ENCODE data around the gene LIPC. TPM values are rescaled to one million over a fixed set of nuclear protein-coding genes. Genes with fewer than 3 reads are reported as not detected.

LIPC gene
- total RNA-seq, 2 experiments from 2014 or later = 0.60 to 0.68 TPM

DNA sequence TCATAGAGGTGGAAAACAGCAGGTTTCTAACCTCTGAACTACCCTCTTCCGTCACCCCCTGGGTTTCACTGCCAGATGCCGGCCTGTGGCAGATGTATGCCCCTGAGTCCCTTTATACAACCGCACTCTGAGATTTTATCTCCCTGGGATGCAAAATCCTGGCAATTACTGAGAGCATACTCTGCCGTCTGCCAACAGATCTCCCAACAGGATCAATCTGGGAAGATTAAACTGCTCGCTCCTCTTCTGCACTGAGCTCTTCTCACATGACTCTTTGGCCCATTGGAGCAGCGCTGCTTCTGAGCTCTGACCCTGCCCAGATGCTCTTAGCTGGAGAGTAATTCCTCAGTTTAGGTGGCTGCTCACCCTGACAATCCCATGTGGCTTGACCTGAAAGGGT, 133.2 kb downstream of the LIPC start:
- no peak for DNase-seq
- Mint-ChIP-seq H3K27me3 (peaks cover 7% of the 10 kb centered on the region), H3K4me3 (no peak overlapping the region), H3K9me3 (no peaks in the 10 kb centered on the region), H3K36me3 (ENCODE audit: low read depth) (no peaks in the 10 kb centered on the region), H3K4me1 (peaks cover 8% of the 10 kb centered on the region), H3K27ac (no peak overlapping the region)
- CTCF ChIA-PET = no interaction called here
- POLR2A ChIA-PET = no interaction called here

DNA sequence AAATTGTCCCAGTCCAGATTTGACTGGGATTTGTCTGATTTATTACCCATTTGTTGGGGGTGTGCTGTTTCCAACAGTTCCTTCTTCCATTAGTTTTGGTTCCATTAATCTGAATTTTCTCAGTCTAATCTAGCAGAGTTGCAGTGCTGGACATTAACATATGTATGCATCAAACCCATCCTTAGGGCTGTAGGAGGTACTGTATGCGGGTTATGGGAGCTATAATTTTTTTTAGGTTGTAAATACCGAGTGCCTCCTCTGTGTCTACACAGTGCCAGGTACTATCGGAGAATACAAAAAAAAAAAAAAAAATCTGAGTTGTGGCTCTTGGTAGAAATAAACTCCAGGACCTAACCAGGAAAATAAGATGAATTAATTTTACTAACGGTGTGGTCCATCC, 133.8 kb downstream of the LIPC start:
- Mint-ChIP-seq H3K36me3 (ENCODE audit: low read depth) (no peaks in the 10 kb centered on the region), H3K27me3 (peaks cover 5% of the 10 kb centered on the region), H3K27ac (no peak overlapping the region)

DNA sequence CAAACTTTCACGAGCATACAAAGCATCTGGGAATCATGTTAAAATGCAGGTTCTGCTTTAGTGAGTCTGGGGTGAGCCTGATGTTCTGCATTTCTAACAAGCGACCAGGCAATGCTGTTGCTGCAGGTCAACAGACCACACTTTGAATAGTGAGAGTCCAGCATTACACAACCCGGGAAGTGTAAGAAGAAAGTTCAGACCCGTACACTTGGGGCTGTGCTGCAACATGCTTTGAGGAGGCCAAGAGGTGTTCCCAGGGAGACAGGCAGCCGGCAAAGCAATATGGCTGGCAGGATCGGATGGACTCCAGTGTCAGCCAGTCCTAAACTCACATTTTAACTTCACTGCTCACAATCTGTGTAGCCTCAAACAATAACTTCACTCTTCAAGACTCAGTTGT, 134.2 kb downstream of the LIPC start:
- CTCF ChIA-PET = no interaction called here

More for the DNA sequence above, 133.8 kb downstream of the LIPC start:
- Mint-ChIP-seq H3K4me1 (peaks cover 8% of the 10 kb centered on the region), H3K9me3 (no peaks in the 10 kb centered on the region), H3K4me3 (no peak overlapping the region)
- DNase-seq = no peak
- CTCF ChIA-PET = no interaction called here
- POLR2A ChIA-PET = no interaction called here

DNA sequence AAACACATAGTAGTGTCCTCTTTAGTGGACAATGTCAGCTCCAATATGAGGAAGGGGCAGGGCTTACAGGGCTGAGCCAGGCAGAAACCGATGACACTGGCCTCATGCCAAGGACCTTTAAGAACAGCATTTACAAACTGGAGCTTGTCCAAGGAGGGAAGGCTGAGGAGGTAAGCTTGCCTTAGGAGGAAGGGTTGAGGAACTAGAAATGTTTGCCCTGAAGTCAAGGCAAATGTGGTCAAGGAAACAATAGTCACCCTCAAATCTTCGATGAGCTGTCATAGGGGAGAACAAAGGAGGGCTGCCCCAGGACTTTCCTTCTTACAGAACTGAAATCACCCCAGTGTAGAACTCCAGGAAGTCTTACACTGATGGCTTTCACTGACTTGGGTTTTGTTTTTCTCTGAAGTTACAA, 136.4 kb downstream of the LIPC start:
- no peak for DNase-seq
- H3K9me3 Mint-ChIP-seq = no peaks in the 10 kb centered on the region
- no peaks in the 10 kb centered on the region for H3K27me3 Mint-ChIP-seq
- peaks cover 8% of the 10 kb centered on the region for H3K4me1 Mint-ChIP-seq
- no peak overlapping the region for H3K27ac Mint-ChIP-seq
- no peaks in the 10 kb centered on the region for H3K36me3 Mint-ChIP-seq (ENCODE audit: low read depth)
- no peak overlapping the region for H3K4me3 Mint-ChIP-seq
- ChIA-PET POLR2A (interaction anchor here (1.0 kb wide), 1 partner anchor 11 kb away, joined by 3 read pairs; no protein-coding TSS in a partner anchor), CTCF (interaction anchor here (1.0 kb wide), 1 partner anchor 158 kb away, joined by 3 read pairs; no protein-coding TSS in a partner anchor)

More for the DNA sequence above, 134.2 kb downstream of the LIPC start:
- no peaks in the 10 kb centered on the region for H3K9me3 Mint-ChIP-seq
- peaks cover 2% of the 10 kb centered on the region for H3K27me3 Mint-ChIP-seq
- H3K27ac Mint-ChIP-seq = no peak overlapping the region
- POLR2A ChIA-PET = no interaction called here
- DNase-seq = no peak
- no peak overlapping the region for H3K4me3 Mint-ChIP-seq
- H3K4me1 Mint-ChIP-seq = peaks cover 8% of the 10 kb centered on the region
- H3K36me3 Mint-ChIP-seq (ENCODE audit: low read depth) = no peaks in the 10 kb centered on the region

DNA sequence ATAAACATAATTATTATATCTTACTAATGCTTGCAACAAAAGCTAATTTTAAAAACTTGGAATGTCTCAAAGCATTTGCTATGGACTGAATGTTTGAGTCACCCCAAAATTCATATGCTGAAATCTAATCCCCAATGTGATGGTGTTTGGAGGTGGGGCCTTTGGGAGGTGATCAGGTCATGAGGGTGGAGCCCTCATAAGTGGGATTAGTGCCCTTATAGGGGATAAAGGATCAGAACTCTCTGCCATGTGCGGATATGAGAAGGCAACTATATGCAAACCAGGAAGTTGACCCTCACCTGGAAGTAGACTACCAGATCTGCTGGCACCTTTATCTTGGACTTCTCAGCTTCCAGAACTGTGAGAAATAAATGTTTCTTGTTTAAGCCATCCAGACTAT, 137.7 kb downstream of the LIPC start:
- no peak overlapping the region for H3K27ac Mint-ChIP-seq
- no peak overlapping the region for H3K4me3 Mint-ChIP-seq
- no peaks in the 10 kb centered on the region for H3K27me3 Mint-ChIP-seq
- no peaks in the 10 kb centered on the region for H3K9me3 Mint-ChIP-seq
- ChIA-PET POLR2A (no interaction called here), CTCF (no interaction called here)
- H3K4me1 Mint-ChIP-seq = peaks cover 8% of the 10 kb centered on the region
- no peaks in the 10 kb centered on the region for H3K36me3 Mint-ChIP-seq (ENCODE audit: low read depth)
- DNase-seq = no peak

DNA sequence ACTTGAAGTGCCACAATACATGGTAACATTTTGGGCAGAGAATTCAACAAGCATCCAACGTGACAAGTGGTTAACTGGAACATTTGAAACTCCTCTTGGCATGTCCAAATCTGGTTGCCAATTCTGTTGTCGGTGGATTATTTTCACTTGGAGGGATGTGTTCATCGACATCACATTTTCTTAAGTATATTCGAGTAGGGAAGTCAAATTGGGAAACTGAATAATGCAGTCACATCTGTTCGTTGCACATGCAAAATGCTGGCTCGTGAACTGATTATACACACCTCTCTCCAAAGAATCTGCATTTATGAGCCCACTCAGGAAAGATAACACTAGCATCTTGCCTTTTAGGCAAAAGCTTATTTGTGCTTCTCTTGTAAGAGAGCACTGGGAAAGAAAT, 139.7 kb downstream of the LIPC start:
- Mint-ChIP-seq H3K4me1 (peaks cover 8% of the 10 kb centered on the region), H3K9me3 (no peaks in the 10 kb centered on the region), H3K4me3 (no peak overlapping the region), H3K27me3 (no peaks in the 10 kb centered on the region), H3K36me3 (ENCODE audit: low read depth) (no peaks in the 10 kb centered on the region), H3K27ac (no peak overlapping the region)
- ChIA-PET CTCF (no interaction called here), POLR2A (no interaction called here)
- DNase-seq = no peak

DNA sequence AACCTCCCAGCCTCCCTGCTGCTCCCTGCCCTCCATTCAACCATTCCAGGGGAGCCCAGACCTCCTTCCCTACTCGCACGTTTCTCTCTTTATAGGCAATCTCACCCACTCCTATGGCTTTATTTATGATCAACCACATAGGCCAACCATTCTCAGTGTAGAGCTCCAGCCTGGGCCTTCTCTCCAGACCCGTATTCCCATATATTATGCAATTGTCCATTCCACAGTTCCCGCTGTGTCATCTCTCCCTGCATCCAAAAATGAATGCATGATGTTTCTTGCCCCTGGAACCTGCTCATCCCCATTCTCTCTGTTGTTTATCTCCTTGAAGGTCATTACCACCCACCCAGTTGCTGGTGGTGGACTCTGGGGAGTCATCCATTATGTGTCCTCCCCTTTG, 140.7 kb downstream of the LIPC start:
- Mint-ChIP-seq H3K4me3 (no peak overlapping the region), H3K27ac (no peak overlapping the region), H3K9me3 (no peaks in the 10 kb centered on the region), H3K4me1 (peaks cover 8% of the 10 kb centered on the region), H3K27me3 (no peaks in the 10 kb centered on the region), H3K36me3 (ENCODE audit: low read depth) (no peaks in the 10 kb centered on the region)
- ChIA-PET POLR2A (no interaction called here), CTCF (interaction anchor here (0.6 kb wide), 1 partner anchor 1076 kb away, joined by 3 read pairs; no protein-coding TSS in a partner anchor)
- DNase-seq = no peak

DNA sequence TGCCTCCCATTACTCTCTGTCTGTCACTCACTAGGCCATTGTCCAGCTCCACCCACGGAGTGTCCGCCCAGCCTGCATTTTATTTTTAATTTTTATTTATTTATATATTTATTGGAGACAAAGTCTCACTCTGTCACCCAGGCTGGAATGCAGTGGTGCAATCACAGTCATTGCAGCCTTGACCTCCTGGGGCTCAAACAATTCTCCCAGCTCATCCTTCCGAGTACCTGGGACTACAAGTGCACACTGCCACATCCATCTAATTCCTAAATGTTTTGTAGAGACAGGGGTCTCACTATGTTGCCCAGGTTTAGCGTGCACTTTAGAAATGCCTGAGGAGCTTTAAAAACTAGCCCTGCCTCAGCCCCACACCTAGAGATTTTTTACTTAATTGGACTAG, 141.5 kb downstream of the LIPC start:
- CTCF ChIA-PET = interaction anchor here (1.0 kb wide), 1 partner anchor 28 kb away, joined by 3 read pairs; no protein-coding TSS in a partner anchor

DNA sequence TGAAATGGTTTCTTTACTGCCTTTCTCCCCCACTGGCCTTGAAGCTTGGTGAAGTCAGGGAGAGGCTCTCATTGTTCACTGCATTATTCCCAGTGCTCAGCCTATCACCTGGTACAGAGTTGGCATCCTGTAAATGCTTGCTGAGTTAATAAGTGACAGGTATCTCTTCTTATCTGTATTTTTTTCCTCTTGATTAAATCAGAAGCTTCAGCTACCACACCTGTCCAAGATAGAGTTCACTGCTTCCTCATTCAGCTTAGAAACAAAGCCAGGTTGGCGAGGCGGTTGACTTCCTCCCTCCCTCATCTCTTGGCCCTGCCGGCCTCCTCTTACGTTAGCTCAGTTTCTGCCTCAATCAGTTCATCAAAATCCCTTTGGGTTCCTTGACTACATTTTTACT, 142.8 kb downstream of the LIPC start:
- Mint-ChIP-seq H3K27me3 (no peaks in the 10 kb centered on the region), H3K4me3 (no peak overlapping the region), H3K4me1 (no peaks in the 10 kb centered on the region), H3K27ac (no peak overlapping the region), H3K36me3 (ENCODE audit: low read depth) (no peaks in the 10 kb centered on the region), H3K9me3 (no peaks in the 10 kb centered on the region)
- DNase-seq = no peak
- ChIA-PET POLR2A (interaction anchor here (1.1 to 1.2 kb wide), 2 partner anchors 9 to 15 kb away, joined by 3 to 4 read pairs; no protein-coding TSS in a partner anchor), CTCF (interaction anchor here (0.6 kb wide), 1 partner anchor 238 kb away, joined by 4 read pairs; no protein-coding TSS in a partner anchor)

More for the DNA sequence above, 141.5 kb downstream of the LIPC start:
- Mint-ChIP-seq H3K4me1 (peaks cover 4% of the 10 kb centered on the region), H3K36me3 (ENCODE audit: low read depth) (no peaks in the 10 kb centered on the region), H3K9me3 (no peaks in the 10 kb centered on the region), H3K27ac (no peak overlapping the region), H3K4me3 (no peak overlapping the region), H3K27me3 (no peaks in the 10 kb centered on the region)
- DNase-seq = no peak
- POLR2A ChIA-PET = no interaction called here

DNA sequence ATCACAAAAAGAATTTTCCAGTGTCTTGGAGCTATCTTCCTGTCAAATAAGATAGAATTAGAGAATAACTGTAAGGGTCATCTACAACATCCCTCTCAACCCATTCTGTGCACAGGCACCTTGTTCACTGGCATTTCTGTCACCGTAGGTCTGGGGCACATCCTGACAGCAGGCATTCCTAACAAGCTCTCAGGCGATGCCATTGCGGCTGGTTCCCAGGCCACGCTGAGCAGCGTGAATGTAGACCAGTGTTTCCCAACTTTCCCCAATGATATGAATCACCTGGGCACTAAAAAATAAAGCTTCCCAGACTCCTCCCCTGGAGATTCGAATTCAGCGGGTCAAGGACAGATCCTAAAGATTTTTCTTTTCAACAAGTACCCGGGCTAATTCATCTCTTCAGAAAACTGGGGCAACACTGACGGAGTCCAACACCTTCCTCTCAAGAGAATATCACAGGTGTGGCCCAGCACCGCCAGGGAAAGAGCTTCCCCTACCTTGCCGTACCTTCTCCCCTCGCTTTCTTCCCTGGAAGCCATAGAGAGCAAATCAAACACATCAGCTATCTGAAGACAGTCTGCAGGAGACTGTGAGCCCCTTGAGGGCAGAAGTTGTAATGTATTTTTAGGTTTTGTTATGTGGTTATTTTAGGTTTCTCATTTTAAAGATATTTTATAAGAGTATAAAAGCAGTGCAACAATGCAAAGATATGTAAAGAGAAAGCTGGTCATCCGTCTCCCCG, 143.4 kb downstream of the LIPC start:
- ChIA-PET POLR2A (interaction anchor here (1.1 to 1.2 kb wide), 2 partner anchors 9 to 16 kb away, joined by 3 to 4 read pairs; no protein-coding TSS in a partner anchor), CTCF (interaction anchor here (0.6 kb wide), 1 partner anchor 238 kb away, joined by 4 read pairs; no protein-coding TSS in a partner anchor)
- Mint-ChIP-seq H3K27ac (no peak overlapping the region), H3K4me1 (no peaks in the 10 kb centered on the region), H3K36me3 (ENCODE audit: low read depth) (no peaks in the 10 kb centered on the region), H3K27me3 (no peaks in the 10 kb centered on the region), H3K4me3 (no peak overlapping the region), H3K9me3 (no peaks in the 10 kb centered on the region)
- no peak for DNase-seq

DNA sequence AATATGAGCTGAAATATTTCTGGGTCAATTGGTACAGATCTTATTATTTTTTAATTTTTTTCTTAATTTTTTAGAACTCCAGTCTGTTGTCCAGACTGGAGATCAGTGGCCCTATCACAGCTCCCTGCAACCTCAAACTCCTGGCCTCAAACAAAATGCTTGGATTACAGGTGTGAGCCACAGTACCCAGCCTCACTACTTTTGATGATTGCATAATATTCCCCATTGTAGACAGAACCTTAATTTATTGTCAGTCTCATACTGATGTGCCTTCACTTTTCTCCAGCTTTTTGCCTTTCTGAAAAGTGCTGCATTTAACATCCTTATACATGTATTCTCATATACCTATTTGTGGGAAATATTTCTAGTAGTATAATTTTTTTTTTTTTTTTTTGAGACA, 144.9 kb downstream of the LIPC start:
- Mint-ChIP-seq H3K4me3 (no peak overlapping the region), H3K4me1 (no peaks in the 10 kb centered on the region), H3K27me3 (peaks cover 1% of the 10 kb centered on the region), H3K36me3 (ENCODE audit: low read depth) (no peaks in the 10 kb centered on the region), H3K9me3 (no peaks in the 10 kb centered on the region), H3K27ac (no peak overlapping the region)
- ChIA-PET POLR2A (no interaction called here), CTCF (interaction anchor here (0.6 kb wide), 1 partner anchor 376 kb away, joined by 3 read pairs; no protein-coding TSS in a partner anchor)
- no peak for DNase-seq

DNA sequence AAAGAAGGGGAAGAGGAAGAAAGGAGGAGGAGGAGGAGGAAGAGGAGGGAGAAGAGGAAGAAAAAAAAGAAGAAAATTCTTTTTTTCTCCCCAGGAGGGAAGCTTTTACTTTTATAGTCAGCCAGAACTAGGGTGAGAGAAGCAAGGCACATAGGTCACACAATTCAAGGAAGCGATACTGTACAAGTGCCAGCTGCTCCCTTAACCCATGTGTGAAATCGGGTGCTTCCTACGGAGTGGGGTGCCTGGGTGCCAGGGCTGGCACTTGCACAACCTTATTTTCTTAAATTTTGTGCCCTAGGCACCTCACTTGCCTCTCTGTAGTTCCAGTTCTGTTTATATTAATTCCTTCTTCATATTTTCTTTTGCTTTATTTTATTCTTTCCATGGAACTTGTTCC, 150.4 kb downstream of the LIPC start:
- H3K4me1 Mint-ChIP-seq = peaks cover 14% of the 10 kb centered on the region
- CTCF ChIA-PET = no interaction called here
- H3K27me3 Mint-ChIP-seq = peaks cover 15% of the 10 kb centered on the region
- no peak overlapping the region for H3K27ac Mint-ChIP-seq
- POLR2A ChIA-PET = no interaction called here
- no peak overlapping the region for H3K4me3 Mint-ChIP-seq
- H3K9me3 Mint-ChIP-seq = no peaks in the 10 kb centered on the region
- no peak for DNase-seq
- no peaks in the 10 kb centered on the region for H3K36me3 Mint-ChIP-seq (ENCODE audit: low read depth)

DNA sequence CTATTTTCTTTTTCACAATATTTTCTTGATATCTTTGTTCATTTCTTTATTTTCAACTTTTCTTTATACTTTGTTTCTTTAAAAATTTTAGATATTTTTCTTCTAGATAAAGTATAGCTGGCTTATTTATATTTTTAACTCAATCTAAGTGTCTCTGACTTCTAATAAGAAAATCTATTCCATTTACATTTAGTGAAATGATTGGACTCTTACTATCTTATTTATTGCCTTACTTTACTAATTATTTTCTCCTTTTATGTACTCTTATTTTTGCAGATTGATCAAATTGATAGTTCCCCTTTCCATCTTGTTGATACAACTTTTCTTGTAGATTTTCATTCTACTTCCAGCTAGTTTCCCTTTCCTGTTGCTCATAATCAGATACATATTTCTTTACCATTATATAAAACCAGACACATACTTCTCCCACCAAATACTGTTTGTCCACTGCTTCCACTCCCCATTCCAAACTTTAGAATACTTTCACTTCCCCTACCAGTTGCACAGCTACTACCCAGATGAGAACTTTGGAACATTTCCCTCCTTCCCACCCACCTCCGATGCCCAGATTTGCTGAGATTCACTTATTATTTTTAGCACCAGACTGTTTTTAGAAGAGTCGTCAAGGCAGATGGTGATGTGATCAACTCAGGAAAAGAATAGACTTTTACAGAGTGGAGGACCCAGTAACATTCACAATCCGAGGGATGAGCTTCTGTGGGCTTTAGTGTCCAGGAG, 151.5 kb downstream of the LIPC start:
- H3K4me1 Mint-ChIP-seq = peaks cover 14% of the 10 kb centered on the region
- DNase-seq = no peak
- H3K9me3 Mint-ChIP-seq = no peaks in the 10 kb centered on the region
- POLR2A ChIA-PET = interaction anchor here (1.4 kb wide), 1 partner anchor 9 kb away, joined by 4 read pairs; no protein-coding TSS in a partner anchor
- H3K36me3 Mint-ChIP-seq (ENCODE audit: low read depth) = no peaks in the 10 kb centered on the region
- CTCF ChIA-PET = no interaction called here
- no peak overlapping the region for H3K27ac Mint-ChIP-seq
- H3K27me3 Mint-ChIP-seq = peaks cover 15% of the 10 kb centered on the region
- no peak overlapping the region for H3K4me3 Mint-ChIP-seq

Measured in activated CD4-positive, alpha-beta memory T cell treated with anti-CD3 and anti-CD28 coated beads, Interleukin-2, amount 10 ng/mL, durations not matched to agents 7 days and 5 days (primary cell).